HG02763 (cell line): ENCODE data around the gene SLC22A8.
"Not testable (repeated sequence)": the region's sequence is repeated elsewhere in the genome, so short reads cannot be mapped to it uniquely, and the experiment has no call there.

Source experiments
- ATAC-seq: cut with Tn5 transposase; IDR thresholded peaks from one replicate; pipeline ENCODE4 v1.9.1; 2021; ENCODE audit warnings: mild to moderate bottlenecking, moderate library complexity; ENCODE audit not compliant: unreplicated experiment

The SLC22A8 gene

GRCh38 chr11:63015521-63016215 is at the start of gene SLC22A8:
SLC22A8 (minus strand) TSS chr11:63015841; CDS start chr11:63014958, 883 bp downstream.
- ATAC-seq: no peak

- not testable (repeated sequence) for ATAC-seq
Observed at GRCh38 chr11:63046203-63046602, 30.6 kb upstream of the SLC22A8 start.

- ATAC-seq: no peak
Observed at GRCh38 chr11:63042596-63042995, 27.0 kb upstream of the SLC22A8 start.

GRCh38 chr11:63032457-63032856 is 16.8 kb upstream of the SLC22A8 start:
- no peak for ATAC-seq

GRCh38 chr11:63023841-63024648 is 8.4 kb upstream of the SLC22A8 start:
- peak; percentile 47 for ATAC-seq

GRCh38 chr11:63023222-63023814 is 7.7 kb upstream of the SLC22A8 start:
- no peak for ATAC-seq

GRCh38 chr11:63022441-63022840 is 6.8 kb upstream of the SLC22A8 start:
- no peak for ATAC-seq

GRCh38 chr11:63020671-63021291 is 5.1 kb upstream of the SLC22A8 start:
- ATAC-seq: no peak

GRCh38 chr11:63019506-63019905 is 3.9 kb upstream of the SLC22A8 start:
- no peak for ATAC-seq

GRCh38 chr11:63017306-63017974 is 1.8 kb upstream of the SLC22A8 start:
- ATAC-seq: no peak

GRCh38 chr11:63014408-63015055 is 1.1 kb downstream of the SLC22A8 start:
- ATAC-seq: no peak

- no peak for ATAC-seq
Observed at GRCh38 chr11:63012839-63013238, 2.8 kb downstream of the SLC22A8 start.

GRCh38 chr11:63012430-63012829 is 3.2 kb downstream of the SLC22A8 start:
- ATAC-seq: no peak

GRCh38 chr11:63010934-63011439 is 4.7 kb downstream of the SLC22A8 start:
- ATAC-seq: no peak

- ATAC-seq: no peak
Observed at GRCh38 chr11:63007920-63008319, 7.7 kb downstream of the SLC22A8 start.

- no peak for ATAC-seq
Observed at GRCh38 chr11:63001456-63001855, 14.2 kb downstream of the SLC22A8 start.

GRCh38 chr11:62999649-63000048 is 16.0 kb downstream of the SLC22A8 start:
- ATAC-seq: no peak

GRCh38 chr11:62999156-62999555 is 16.5 kb downstream of the SLC22A8 start:
- no peak for ATAC-seq

GRCh38 chr11:62996271-62996670 is 19.4 kb downstream of the SLC22A8 start:
- ATAC-seq: no peak

GRCh38 chr11:62994775-62995174 is 20.9 kb downstream of the SLC22A8 start:
- ATAC-seq: no peak
